A673 (cell line): ENCODE measurements around the gene NHSL1.

Experiments
- CTCF ChIP-seq: fragments of 300-800, 200-600 bp; sonication (generic); conservative IDR thresholded peaks from 2 replicates; pipeline ENCODE4 v1.5.1; 2017; ENCODE audit warnings: low read depth, mild to moderate bottlenecking, antibody characterized with exemption, low read length, moderate library complexity, mixed read lengths
- EZH2 ChIP-seq: fragments of 200-600 bp; sonication (generic); IDR thresholded peaks from 2 replicates; pipeline ENCODE4 v1.6.1; 2017; ENCODE audit warnings: borderline replicate concordance, low read depth, mild to moderate bottlenecking, mixed read lengths, antibody characterized with exemption, low read length; ENCODE audit not compliant: poor library complexity, severe bottlenecking

GRCh38 chr6:138543657-138544056 lies 44.4 kb upstream of the NHSL1 start:
- TF ChIP-seq CTCF (no peak), EZH2 (no peak)
